Fibroblast of pulmonary artery (primary cell): Measurements from ENCODE around the gene NSL1.

Source experiments
- DNase-seq: peaks from one replicate; pipeline ENCODE4 v3.0.0-alpha.2; 2010; ENCODE audit warnings: low read depth
- H3K4me3 ChIP-seq: replicated peaks from 2 replicates; pipeline ENCODE4 v1.5.1; 2011; ENCODE audit warnings: low read depth, mild to moderate bottlenecking, control low read depth, low read length, moderate library complexity
- TF ChIP-seq, protein P1 (sequence below): IDR thresholded peaks from 2 replicates; pipeline ENCODE4 v1.5.1; 2011; ENCODE audit warnings: mild to moderate bottlenecking, control low read depth, low read length, inconsistent platforms; ENCODE audit errors: missing control alignments

NSL1 gene

DNA sequence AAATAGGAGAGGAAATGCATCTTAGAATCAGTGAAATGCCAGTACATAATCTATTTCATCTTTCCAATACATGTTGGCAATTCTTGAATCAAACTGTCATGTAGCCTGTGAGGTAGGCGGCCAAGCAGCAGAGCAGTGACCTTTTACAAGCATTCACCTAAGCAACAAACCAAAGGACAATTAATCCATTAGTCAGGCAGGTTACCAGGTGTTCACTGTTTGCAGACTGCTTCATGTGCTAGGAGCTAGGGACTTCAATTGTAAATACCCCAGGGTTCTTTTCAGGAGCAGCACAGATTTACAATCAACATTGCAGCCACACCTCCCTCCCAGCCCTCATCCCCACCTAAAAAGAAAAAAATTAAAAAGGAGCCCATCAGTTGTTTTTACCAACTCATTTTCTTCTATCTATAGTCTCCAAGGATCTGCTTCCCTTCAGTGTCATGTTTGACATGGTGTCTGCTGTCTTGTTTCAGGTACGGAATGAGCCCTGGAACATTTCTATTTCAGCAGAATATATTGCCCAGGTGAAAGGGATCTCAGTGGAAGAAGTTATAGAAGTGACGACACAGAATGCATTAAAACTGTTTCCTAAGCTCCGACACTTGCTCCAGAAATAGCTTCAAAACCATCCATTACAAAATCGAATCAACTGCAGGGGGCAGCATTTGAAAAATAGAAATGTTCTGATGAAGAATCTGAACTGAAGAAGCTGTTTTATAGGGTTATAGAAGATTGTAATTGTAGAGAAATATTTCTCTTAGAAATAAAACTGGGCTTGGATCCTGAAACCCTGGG lies 23.2 kb upstream of the NSL1 start:
- peak; percentile 31 for DNase-seq
- TF ChIP-seq, protein P1, sequence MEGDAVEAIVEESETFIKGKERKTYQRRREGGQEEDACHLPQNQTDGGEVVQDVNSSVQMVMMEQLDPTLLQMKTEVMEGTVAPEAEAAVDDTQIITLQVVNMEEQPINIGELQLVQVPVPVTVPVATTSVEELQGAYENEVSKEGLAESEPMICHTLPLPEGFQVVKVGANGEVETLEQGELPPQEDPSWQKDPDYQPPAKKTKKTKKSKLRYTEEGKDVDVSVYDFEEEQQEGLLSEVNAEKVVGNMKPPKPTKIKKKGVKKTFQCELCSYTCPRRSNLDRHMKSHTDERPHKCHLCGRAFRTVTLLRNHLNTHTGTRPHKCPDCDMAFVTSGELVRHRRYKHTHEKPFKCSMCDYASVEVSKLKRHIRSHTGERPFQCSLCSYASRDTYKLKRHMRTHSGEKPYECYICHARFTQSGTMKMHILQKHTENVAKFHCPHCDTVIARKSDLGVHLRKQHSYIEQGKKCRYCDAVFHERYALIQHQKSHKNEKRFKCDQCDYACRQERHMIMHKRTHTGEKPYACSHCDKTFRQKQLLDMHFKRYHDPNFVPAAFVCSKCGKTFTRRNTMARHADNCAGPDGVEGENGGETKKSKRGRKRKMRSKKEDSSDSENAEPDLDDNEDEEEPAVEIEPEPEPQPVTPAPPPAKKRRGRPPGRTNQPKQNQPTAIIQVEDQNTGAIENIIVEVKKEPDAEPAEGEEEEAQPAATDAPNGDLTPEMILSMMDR, result peak; percentile 29
- no peak overlapping the region for H3K4me3 ChIP-seq

DNA sequence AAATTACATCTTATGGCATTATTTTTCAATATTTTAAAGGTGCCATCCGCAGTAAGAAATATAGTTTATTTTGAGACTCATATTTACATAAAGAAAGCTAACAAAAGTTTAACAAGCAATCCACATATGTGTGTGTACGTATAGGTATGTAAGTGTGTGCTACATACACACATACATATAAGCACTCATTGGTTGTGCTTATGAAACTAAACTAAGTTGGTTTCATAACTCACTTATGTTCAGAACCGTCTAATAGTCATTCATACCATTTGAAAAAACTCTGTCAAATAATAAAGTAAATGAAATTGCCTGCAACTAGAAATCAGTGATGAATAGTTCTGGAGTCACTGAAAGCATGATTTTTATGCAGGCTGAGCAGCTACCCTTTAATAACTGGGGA lies 14.2 kb upstream of the NSL1 start:
- no peak overlapping the region for H3K4me3 ChIP-seq
- TF ChIP-seq, protein P1, result no peak
- no peak for DNase-seq

DNA sequence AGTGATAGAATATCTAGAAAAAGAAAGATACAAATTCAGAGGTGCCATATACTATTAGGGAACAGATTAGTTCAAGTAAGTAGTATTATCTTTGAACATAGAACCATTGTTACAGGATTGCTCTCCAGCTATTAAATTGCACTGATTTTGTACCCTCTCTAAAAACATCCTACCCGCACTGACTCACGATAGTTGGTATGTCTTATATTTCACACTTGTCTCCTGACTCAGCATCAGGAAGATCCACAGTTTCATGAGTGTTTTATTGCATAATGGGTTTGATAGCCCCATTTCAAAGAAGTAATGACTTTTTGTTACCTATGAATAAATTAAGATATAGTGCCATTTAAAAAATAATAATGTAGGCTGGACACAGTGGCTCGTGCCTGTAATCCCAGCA lies 6.1 kb upstream of the NSL1 start:
- no peak for DNase-seq
- TF ChIP-seq, protein P1, result no peak
- no peak overlapping the region for H3K4me3 ChIP-seq

DNA sequence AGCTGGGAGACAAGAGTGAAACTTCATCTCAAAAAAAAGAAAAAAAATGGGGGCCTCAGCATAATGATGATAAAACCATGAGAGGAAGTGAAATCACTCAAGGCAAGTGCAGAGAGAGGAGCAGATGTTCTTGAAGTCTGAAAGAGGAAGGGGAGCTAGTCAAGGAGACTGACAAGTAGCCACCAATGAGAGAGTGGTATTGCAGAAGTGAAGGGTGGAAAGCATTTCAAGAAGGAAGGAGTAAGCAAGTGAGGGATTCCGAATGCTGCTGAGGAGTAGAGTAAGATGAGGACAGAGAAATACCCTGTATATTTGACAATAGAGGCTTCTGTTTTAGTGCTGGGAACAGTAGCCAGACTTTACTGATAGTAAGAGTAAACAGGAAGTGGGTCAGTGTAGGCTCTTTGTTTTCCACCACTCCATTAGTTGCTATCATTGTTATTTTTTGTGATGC lies 3.0 kb upstream of the NSL1 start:
- TF ChIP-seq, protein P1, result no peak
- H3K4me3 ChIP-seq, result no peak overlapping the region
- DNase-seq, result peak; percentile 50

DNA sequence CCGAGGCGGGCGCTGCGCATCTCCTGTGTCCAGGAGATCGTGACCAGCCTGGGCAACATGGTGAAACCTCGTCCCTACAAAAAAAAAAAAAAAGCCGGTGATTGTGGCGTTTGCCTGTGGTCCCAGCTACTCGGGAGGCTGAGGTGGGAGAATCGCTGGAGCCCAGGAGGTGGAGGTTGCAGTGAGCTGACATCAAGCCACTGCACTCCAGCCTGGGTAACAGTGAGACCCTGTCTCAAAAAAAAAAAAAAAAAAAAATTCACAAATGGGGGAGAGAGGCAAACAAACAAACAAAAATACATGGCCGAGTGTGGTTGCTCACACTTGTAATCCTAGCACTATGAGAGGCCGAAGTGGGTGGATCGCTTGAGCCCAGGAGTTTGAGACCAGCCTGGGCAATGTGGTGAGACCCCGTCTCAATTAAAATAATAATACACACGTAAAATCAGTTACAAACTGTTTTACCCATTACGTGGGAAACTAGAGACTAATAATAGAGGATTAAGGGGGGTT lies 875 bp upstream of the NSL1 start:
- peak overlapping the region; percentile 98 for H3K4me3 ChIP-seq
- no peak for DNase-seq
- TF ChIP-seq, protein P1, result no peak

DNA sequence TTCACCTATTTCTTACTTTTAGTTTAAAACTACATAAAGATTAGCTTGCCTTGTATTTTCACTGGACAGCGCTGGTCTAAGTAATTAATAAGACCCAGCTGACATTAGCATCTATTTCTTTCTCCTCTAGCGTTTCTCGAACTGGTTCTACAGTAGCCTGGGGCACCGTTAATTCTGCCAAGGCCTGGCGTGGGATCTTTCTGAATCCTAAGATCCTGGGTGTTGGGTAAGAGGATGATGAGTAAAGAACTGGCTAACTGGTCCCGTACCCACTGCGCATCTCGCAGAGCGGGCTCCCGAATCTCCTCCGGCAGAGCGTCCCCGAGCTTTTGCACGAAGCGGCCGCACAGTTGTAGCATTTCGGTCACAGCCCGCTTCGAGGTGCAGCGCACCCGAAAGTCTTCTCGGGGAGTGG lies 309 bp downstream of the NSL1 start:
- H3K4me3 ChIP-seq, result peak overlapping the region; percentile 98
- TF ChIP-seq, protein P1, result no peak
- peak; percentile 81 for DNase-seq
